Fibroblast of villous mesenchyme (primary cell): Measurements from ENCODE around the gene LHFPL2. TPM values are rescaled to one million over a fixed set of nuclear protein-coding genes. Genes with fewer than 3 reads are reported as not detected.

Experiments
- DNase-seq: peaks from one replicate; pipeline ENCODE4 v3.0.0-alpha.2; 2010; ENCODE audit warnings: low read depth
- H3K4me3 ChIP-seq: 2 replicates; pipeline ENCODE4 v1.5.1; 2011; ENCODE audit warnings: low read depth, mild to moderate bottlenecking, low read length
- total RNA-seq: library from RNA; depleted of rRNA; stranded (reverse); fragments of >200 nt; gene quantifications from 2 replicates; pipeline ENCODE4 v1.2.3, GENCODE V29; 2012
- TF ChIP-seq, protein P1 (sequence below): IDR thresholded peaks from 2 replicates; pipeline ENCODE4 v1.5.1; 2012; ENCODE audit warnings: low read depth, mild to moderate bottlenecking, low read length; ENCODE audit not compliant: insufficient read depth

The LHFPL2 gene
- total RNA-seq, 1 donor = 35.0 TPM

- DNase-seq = no peak
- H3K4me3 ChIP-seq = no peak overlapping the region
- TF ChIP-seq, protein P1, sequence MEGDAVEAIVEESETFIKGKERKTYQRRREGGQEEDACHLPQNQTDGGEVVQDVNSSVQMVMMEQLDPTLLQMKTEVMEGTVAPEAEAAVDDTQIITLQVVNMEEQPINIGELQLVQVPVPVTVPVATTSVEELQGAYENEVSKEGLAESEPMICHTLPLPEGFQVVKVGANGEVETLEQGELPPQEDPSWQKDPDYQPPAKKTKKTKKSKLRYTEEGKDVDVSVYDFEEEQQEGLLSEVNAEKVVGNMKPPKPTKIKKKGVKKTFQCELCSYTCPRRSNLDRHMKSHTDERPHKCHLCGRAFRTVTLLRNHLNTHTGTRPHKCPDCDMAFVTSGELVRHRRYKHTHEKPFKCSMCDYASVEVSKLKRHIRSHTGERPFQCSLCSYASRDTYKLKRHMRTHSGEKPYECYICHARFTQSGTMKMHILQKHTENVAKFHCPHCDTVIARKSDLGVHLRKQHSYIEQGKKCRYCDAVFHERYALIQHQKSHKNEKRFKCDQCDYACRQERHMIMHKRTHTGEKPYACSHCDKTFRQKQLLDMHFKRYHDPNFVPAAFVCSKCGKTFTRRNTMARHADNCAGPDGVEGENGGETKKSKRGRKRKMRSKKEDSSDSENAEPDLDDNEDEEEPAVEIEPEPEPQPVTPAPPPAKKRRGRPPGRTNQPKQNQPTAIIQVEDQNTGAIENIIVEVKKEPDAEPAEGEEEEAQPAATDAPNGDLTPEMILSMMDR = no peak
Observed at GRCh38 chr5:78655746-78656290, 7.2 kb upstream of the LHFPL2 start.

DNA sequence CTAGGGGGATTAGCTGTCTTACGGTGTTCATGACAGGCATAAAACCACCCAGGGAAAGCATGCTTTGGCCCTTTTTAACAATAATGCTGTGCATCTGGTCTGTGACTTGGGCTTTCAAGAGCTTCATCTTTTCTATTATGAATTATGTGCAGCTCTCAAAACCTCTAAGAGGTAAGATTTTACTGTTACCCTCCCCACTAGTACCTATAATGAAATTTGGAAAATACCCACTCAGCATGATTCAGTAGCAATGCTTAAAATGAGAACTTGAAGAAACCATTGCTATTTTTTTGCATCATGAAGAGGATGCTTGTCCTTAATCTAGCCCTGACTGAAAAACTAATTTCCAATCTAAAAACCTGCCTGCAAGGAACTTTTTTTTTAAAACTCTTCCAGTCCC lies 5.8 kb upstream of the LHFPL2 start:
- TF ChIP-seq, protein P1 = no peak
- no peak for DNase-seq
- no peak overlapping the region for H3K4me3 ChIP-seq

GRCh38 chr5:78653681-78654366 lies 5.3 kb upstream of the LHFPL2 start:
- TF ChIP-seq, protein P1 = no peak
- DNase-seq = peak; percentile 57
- H3K4me3 ChIP-seq = no peak overlapping the region

- DNase-seq = no peak
- TF ChIP-seq, protein P1 = no peak
- H3K4me3 ChIP-seq = no peak overlapping the region
Observed at GRCh38 chr5:78653031-78653430, 4.5 kb upstream of the LHFPL2 start.

DNA sequence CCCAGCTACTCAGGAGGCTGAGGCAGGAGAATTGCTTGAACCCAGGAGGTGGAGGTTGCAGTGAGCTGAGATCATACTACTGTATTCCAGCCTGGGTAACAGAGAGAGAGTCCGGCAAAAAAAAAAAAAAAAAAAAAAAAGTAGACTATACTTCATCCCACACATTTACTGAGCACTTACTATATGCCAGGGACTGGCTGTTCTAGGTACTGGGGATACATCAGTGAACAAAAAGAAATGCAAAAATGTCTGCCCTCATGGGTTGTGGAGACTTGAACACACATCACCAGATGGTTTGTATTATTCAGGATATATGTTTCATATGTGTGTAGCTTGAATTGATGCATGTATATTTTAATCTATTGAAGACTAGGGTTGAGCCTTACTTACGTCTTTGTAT lies 2.9 kb upstream of the LHFPL2 start:
- DNase-seq = no peak
- no peak overlapping the region for H3K4me3 ChIP-seq
- TF ChIP-seq, protein P1 = no peak

- no peak for DNase-seq
- TF ChIP-seq, protein P1 = no peak
Observed at GRCh38 chr5:78650531-78650930, 2.0 kb upstream of the LHFPL2 start.

More at GRCh38 chr5:78650531-78650930, 2.0 kb upstream of the LHFPL2 start:
- H3K4me3 ChIP-seq = no peak overlapping the region
